GM19438 (cell line): ENCODE measurements around the gene AOAH.
"Not testable (repeated sequence)": the region's sequence is repeated elsewhere in the genome, so short reads cannot be mapped to it uniquely, and the experiment has no call there.

Experiments used
- ATAC-seq: cut with Tn5 transposase; IDR thresholded peaks from one replicate; pipeline ENCODE4 v1.9.1; 2021; ENCODE audit warnings: low read depth; ENCODE audit not compliant: unreplicated experiment

Gene AOAH

DNA sequence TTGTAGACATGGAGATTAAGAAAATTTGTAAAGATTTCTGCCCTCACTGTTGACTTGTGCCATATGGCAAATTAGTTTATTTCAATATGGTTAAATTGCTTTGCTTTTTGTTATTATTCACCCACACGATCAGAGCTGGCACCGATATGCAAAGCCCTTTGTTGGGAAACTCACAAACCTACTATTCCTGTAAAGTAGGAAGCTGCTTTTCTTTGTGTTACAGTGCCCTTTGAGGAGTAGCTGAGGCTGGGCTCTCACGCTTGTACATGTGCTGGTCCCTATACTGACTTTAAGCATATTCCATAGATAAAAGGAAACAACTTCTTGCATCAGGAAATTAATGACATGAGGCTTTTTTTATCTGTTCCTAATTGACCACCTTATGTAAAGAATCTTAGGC is 17.6 kb upstream of the AOAH start:
- no peak for ATAC-seq

DNA sequence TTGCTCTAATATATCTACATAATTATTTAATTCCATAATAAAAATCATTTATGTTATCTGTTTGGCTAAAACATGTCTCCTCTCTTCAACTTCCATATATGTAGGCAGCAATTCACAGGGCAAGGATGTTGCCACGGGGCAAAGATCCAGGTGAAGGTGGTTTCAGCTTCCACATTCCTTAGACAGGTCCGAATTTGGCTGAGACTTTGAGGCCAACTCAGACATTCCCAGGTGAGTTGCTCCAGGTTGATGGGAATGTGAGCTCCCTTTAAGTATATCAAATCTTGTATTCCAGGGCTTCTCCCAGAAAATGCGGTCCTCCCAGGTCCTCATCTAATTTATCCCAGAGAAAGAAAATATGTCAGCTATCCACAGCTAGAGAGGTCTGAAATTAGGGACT is 15.1 kb upstream of the AOAH start:
- ATAC-seq = no peak

DNA sequence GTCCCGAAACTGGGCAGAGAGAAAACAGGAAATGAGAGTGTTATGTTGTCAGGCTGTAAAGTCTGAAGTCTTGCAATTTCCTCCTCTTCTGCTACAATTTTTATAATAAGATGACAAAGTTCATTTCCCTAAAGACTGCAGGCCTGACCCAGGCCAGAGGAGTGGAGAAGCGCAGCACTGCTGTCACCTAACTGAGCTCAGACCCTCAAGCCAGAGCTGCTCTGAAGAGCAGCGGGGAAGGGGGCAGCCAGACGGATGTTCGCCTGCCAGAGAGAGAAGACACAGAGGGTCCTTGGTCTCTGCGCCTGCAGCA is 12.6 kb upstream of the AOAH start:
- no peak for ATAC-seq

DNA sequence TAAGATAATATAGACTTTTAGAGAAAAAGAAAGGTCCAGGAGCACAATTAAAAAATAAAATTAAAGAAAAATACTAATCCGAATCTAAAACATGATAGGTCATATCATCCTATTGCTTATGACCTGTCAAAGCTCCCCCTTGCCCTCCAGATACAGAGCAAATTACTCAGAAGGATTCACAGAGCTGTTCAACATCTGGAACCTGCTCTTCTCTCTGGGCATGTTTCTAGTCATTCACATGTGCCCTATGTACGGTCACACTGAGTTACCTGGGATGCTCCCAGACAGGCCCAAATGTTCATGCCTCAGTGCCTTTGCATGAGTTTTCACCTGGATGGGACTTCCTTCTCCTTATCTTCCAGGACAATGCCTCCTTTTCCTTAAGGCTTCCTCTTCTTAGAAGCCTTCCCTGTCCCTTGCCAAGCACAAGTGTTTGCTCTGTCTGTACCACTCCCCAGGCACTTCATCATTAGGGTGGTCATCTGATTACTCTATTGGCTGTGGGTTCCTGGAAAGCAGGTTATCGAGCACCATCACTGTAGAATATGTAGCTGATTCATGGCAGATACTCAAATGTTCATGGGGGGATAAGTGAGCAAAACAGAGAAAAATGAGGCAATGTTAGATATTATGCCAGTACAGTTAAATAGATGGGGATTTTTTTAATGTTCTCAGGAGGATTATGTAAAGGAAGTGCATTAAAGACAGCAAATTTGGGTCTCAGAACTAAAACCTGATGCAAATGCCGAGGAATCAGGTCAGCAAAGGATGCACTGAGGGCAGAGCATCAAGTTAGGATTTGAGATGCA is 12.0 kb upstream of the AOAH start:
- peak; percentile 82 for ATAC-seq

DNA sequence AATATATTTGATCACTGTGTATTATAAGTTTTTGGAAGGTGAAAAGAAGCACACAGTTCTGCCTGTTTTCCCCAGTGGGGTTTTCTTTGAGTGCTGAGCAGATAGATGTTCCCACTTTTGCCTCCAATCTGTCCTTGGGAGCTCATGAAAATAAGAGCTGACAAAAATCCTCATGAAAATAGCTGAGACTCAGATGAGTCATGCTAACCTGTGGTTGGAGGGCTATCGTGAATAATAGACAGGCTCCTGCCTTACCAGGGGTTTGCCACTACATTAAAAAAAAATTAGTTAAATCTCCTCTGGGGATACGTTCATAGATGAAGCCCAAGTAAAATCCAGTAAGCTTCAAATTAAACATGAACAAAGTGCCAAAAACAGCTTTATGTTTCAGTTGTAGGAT is 10.9 kb upstream of the AOAH start:
- no peak for ATAC-seq

DNA sequence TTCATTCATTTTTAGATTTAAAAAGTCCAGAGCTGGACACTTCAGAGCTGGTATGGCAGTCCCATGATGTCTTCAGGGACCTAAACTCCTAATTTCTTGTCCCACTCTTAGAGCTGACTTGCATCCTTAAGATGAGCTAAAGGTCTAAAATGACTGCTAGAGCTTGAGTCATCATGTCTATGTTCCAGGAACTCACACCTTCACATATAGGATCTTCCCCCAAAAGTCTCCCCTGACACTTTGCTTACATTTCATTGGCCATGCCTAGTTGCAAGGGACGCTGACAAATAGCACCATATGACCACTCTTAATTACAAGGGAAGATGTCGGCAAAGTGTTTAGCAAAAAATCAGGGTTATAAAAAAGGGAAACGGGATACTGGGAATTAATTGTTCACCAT is 10.4 kb upstream of the AOAH start:
- no peak for ATAC-seq

DNA sequence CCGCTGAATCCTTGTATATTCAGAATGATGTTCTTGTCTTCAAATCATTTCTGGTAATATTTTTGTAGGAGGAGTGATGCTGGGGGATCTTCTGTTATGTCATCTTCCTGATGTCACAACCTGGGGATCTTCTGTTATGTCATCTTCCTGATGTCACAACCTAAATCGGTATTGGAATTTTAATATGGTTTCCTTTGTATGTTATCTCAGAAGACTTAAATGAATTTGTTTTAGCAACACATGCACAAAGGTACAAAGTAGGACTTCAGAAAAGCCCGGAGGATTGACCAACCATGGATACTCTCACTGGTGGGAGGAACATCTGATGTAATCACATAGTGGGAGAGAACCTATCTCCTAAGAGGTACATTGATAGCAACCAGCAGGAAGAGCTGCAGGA is 9.1 kb upstream of the AOAH start:
- no peak for ATAC-seq

DNA sequence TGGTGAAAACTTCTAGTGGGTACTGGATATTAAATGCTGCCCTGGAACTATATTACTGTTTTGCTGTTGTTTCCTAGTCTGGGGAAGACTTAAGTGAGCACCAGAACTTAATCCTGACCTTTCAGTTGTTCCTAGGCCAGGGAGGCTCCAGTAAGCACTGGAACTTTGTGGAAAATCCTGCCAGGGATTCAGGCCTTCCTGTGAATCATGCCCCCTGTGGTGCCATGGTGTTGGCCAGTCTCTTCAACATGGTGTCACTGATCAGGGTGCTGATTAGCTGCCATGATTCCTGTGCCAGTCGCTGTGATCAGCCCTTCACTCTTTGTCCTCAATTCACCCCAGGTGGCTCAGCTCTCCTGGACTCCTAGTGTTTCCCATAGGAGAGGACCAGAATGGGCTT is 8.5 kb upstream of the AOAH start:
- ATAC-seq = no peak

DNA sequence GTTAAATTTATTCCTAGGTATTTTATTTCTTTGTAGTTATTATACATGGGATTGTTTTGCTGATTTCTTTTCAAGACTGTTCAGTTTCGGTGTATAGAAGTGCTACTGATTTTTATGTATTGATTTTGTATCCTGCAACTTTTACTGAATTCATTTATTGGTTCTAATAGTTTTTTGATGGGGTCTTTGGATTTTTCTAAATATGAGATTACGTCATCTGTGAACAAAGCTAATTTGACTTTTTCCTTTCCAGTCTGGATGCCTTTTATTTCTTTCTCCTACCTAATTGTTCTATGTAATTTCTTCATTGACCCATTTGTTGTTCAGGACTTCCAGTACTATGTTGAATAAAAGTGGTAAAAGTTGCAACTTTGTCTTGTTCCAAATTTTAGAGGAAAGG is 5.8 kb upstream of the AOAH start:
- ATAC-seq = no peak

DNA sequence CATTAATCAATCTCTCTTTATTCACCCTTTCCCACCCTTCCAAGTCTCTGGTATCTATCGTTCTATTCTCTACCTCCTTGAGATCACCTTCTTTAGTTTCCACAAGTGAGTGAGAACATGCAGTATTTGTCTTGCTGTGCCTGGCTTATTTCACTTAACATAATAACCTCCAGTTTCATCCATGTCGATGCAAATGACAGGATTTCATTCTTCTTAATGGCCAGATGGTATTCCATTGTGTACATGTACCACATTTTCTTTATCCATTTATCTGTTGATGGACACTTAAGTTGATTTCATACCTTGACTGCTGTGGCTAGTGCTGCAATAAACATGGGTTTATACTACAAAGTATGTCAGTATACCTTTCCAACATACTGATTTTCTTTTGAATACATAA is 3.8 kb upstream of the AOAH start:
- no peak for ATAC-seq

DNA sequence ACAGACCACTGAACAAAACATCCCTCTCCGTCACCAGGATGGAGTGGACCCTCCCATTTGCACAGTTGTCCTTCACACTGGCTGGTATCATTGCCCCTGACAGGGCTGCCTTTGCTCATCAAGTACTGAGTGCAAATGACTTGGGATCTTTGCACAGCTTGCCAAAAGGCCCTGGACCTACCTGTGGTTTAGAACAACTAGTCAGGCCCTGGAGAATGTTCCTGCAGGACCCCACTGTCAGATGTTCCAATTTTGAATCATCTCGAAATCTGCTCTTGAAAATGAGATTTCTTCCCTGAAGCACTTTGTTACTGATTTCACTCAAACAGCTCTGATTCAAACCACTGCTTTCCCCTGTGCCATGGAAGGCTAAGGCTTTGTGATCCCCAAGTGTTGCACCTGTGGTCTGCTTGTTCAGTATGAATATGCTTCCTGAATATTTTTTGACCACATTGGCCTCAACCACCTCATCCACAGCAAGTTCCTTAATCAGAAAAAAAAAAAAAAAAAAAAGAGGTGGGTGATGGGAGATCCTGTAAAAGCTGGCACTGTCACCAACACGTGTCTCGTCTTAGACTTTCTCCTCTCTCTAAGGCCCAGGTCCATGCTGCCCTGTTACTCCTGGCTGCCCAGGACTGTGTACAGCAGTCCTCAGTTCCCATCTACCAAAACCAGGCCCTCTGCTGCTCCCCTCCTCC is 2.7 kb upstream of the AOAH start:
- ATAC-seq = no peak

DNA sequence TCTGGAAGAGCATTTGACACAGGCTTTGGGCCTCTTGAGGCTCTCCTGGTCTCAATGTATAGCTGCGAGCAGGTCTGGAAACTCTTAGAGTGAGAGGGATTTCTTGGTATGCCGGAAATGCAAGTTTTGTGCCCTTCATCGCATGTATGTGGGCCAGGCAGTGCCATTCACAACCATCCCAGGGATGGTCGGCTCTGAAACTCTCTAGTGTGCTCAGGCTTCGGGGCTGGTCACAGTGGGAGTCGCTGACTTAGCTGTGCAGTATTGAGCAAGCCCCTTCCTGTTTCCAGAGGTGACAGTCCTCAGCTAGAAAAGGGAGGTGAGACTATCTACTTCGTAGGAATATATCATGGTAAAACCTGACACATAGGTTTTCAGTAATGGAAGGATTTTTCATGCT is 2.0 kb upstream of the AOAH start:
- ATAC-seq = no peak

DNA sequence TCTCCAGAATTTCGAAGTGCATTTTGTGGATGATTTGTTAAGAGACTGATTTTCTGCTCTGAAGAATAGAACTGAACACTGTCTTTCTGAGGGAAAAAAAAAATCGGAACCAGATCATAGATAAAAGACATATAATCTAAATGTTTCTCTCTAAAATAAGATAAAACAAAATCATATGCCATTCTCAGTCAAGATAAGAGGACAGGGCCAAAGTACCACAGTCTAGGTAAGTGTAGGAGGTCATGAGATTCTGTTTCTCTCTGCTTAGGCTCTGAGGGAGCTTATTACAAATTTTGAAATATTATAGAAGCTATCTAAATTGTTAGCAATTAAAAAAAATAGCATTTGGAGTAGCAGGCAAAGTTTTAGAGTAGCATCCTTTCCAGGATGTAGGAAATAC is 702 bp upstream of the AOAH start:
- ATAC-seq = no peak

DNA sequence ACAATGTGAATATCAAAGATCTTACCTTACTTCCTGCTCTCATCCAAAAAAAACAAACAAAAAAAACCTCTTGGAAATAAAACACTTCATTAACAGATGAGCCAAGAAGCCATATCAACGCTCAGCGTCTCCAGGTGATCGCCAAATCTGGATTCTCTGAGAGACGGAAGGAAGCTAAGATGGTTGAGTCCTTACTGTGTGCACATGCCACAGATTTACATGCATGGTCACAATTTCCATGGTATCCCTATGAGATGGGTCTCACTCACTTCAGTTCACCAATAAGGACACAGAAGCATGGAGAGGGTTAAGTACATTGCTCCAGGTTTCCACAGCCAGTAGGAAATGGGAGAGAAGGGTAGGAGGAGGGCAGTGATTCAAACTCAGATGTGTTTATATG is 1.0 kb downstream of the AOAH start:
- no peak for ATAC-seq

DNA sequence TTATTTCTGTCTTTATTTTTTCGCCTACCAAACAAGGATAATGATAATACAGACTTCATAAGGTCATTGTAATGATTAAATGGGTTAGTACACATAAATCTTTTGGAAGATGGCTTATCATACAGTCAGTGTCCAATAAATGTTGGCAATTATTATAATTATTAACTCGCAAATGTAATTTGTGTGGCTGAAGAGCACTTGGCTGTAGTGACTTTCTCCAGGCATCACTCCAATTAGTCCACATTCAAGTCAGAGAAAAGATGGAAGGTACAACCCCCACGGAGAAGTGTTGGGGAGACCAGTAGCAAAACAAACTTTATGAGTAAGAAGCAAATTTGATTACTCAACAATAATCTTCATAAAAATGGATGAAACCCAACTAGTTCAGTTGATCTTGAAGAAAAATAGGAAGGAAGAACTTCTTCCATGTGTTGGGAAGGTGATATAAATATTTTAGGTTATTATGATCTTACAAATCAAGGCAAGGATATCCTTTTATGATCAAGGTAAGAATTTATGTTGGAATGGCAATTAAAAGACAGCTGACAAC is 5.1 kb downstream of the AOAH start:
- ATAC-seq = no peak

DNA sequence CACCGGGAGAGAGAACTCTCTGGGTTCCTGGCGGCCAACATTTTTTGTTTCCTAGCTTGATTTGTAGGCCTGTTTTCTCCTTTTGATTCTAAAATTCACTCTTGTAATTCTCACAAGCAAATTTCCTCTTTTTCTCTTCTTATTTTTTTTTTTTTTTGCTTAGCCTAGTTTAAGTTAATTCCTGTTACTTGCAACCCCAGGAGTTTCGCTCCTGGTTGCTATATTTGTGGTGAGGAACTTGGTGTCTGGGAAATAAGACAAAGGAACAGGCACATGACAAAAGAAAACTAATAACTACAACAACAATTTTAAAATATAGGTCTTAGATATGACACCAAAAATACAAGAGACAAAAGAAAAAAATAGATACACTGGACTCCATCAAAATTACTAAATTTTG is 6.7 kb downstream of the AOAH start:
- no peak for ATAC-seq

DNA sequence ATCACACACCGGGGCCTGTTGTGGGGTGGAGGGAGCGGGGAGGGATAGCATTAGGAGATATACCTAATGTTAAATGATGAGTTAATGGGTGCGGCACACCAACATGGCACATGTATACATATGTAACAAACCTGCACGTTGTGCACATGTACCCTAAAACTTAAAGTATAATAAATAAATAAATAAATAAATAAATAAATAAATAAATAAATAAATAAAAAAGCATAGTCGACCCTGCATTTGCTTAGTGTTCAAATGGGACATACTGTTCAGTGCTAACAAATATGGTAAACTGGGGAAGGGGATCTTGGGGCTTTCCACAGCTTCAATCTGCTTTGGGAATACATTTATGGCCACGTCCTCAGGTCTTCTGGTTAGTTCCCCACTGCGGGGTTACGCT is 7.5 kb downstream of the AOAH start:
- ATAC-seq = not testable (repeated sequence)

DNA sequence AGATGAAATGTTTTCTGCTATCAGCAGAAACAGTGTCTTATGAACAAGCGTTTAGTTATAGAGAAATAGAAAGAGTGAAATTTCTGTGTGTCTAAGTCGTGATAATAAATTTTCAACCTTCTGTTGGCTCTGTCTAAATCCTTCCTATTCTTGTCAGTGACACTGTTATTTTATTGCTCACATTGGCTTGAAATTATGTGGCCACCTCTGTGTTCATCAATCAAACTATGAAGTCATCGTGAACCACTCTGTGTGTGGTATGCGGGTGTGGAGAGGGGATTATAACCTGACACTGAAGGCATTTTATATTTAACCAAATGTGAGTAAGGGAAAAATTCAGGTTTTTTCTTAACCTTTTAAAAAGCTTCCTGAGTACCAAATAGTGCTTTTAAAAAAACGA is 12.3 kb downstream of the AOAH start:
- no peak for ATAC-seq

DNA sequence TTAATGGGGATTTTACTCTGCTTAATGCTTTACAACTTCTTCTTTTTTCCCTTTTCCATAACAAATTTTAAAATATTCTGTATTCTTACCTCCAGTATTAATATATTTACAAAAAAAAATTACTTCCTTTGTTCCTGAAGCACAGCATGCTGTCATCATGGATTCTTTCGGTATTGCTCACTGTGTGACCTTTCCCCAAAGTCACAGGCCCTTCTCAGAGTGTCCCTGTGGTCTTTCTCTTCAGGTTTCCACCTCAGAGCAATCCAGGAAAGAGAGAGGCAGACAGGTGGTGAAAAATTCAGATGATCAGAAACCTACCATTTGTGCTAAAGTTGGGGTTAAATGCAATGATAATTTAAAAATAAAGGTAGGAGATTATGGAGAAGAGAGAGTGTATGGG is 13.0 kb downstream of the AOAH start:
- ATAC-seq = no peak

DNA sequence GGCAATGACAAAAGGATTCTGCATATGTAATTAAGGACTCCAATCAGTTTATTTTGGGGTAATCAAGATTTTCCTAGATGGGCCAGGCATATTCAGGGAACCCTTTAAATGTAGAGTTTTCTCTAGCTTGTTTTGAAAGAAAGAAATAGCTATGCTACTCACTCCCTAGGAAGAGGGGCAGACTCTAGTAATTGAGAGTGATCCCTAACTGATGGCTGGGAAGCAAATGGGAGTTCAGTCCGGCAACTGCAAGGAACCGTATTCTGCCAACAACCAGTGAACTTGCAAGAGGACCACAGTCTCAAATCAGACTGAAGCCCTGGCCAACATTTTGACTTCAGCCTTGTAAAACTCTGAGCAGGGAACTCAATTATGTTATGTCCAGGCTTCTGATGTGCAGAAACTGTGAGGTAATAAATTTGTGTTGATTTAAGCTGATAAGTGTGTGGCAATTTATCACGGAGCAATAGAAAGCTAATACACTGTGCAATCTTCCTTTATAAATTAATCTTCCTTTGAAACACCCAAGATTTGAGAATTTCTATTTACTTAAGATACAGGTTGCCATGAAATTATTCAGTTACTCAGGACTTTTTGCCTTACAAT is 14.0 kb downstream of the AOAH start:
- no peak for ATAC-seq

DNA sequence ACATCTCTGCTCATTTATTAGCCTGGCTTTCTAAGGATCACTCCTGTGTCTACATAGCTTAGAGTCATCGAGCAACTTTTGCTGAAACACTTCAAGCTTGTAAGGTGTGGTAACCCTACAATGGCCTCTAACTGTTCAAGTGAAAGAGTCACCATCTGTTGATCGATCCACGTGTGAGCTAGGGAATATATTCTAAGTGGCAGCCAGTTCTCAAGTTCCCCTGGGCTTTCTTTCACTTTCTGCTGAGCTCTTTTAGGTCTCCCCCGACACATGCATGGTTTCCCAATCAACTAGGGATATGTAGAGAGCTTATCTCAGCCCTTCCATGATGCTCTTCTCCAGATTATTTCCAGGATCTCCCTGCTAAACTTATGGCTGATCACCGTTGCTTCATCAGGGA is 15.5 kb downstream of the AOAH start:
- no peak for ATAC-seq

DNA sequence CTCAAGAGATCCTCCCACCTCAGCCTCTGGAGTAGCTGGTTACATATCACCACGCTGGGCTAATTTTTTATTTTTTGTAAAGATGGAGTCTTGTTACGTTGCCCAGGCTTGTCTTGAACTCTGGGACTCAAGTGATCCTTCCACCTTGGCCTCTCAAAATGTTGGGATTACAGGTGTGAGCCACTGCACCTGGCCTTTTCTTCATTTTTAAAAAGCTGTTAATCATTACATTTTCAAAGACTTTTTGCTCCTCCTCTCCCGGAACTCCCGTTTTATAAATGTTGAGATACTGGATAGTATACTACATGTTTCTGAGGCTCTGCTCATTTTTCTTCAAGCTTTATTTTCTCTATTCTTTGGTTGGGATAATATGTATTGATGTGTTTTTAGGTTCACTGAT is 16.4 kb downstream of the AOAH start:
- no peak for ATAC-seq
